Measurements from ENCODE around the gene COX6A1.

- TF ChIP-seq CTCF (IDR thresholded peaks at IDR 0.05; ENCODE audit: low read depth, low read length) (peak; percentile 51), EZH2phosphoT487 (IDR thresholded peaks at IDR 0.05; ENCODE audit: low read depth) (no peak)
These were observed 19.2 kb downstream of the COX6A1 start for GRCh38 chr12:120457133-120457532.

Measured in OCI-LY3 (cell line).